Stimulated activated CD8-positive, alpha-beta memory T cell treated with anti-CD3 and anti-CD28 coated beads, Interleukin-7, amount 100 ng/mL, for 48 hours (primary cell): ENCODE results near the gene ARHGAP32.

Experiments used
- DNase-seq, 2 donors: peaks; one replicate each; pipeline ENCODE4 v3.0.0-alpha.2; 2020; ENCODE audit warnings: low read depth in 1 of 2; ENCODE audit errors: extremely low read depth in 1 of 2

The ARHGAP32 gene

GRCh38 chr11:129117595-129118350 lies 74.4 kb downstream of the ARHGAP32 start:
- DNase-seq: no peak

GRCh38 chr11:129115652-129116586 lies 76.2 kb downstream of the ARHGAP32 start:
- no peak for DNase-seq

GRCh38 chr11:129109701-129110100 lies 82.4 kb downstream of the ARHGAP32 start:
- DNase-seq: no peak

GRCh38 chr11:129106788-129107187 lies 85.3 kb downstream of the ARHGAP32 start:
- no peak for DNase-seq

- no peak for DNase-seq
Measured at GRCh38 chr11:129102756-129103155, 89.4 kb downstream of the ARHGAP32 start.

- DNase-seq: no peak
Measured at GRCh38 chr11:129102225-129102624, 89.9 kb downstream of the ARHGAP32 start.

GRCh38 chr11:129093283-129093682 lies 98.8 kb downstream of the ARHGAP32 start:
- DNase-seq: no peak

- DNase-seq: no peak
Measured at GRCh38 chr11:129090056-129090455, 102.1 kb downstream of the ARHGAP32 start.

- no peak for DNase-seq
Measured at GRCh38 chr11:129089279-129089678, 102.8 kb downstream of the ARHGAP32 start.

- DNase-seq: no peak
Measured at GRCh38 chr11:129086976-129087375, 105.1 kb downstream of the ARHGAP32 start.

GRCh38 chr11:129077191-129077590 lies 114.9 kb downstream of the ARHGAP32 start:
- DNase-seq: no peak

GRCh38 chr11:129075757-129076156 lies 116.4 kb downstream of the ARHGAP32 start:
- DNase-seq: no peak

- no peak for DNase-seq
Measured at GRCh38 chr11:129067454-129067853, 124.7 kb downstream of the ARHGAP32 start.

- DNase-seq: no peak
Measured at GRCh38 chr11:129066229-129066628, 125.9 kb downstream of the ARHGAP32 start.

- no peak for DNase-seq
Measured at GRCh38 chr11:129063118-129063517, 129.0 kb downstream of the ARHGAP32 start.

GRCh38 chr11:129061492-129062230 lies 130.5 kb downstream of the ARHGAP32 start:
- no peak for DNase-seq

GRCh38 chr11:129056916-129057315 lies 135.2 kb downstream of the ARHGAP32 start:
- no peak for DNase-seq

GRCh38 chr11:129055196-129055595 lies 136.9 kb downstream of the ARHGAP32 start:
- no peak for DNase-seq

- no peak for DNase-seq
Measured at GRCh38 chr11:129048911-129049310, 143.2 kb downstream of the ARHGAP32 start.

- DNase-seq: no peak
Measured at GRCh38 chr11:129045150-129045549, 147.0 kb downstream of the ARHGAP32 start.

GRCh38 chr11:129042503-129042902 lies 149.6 kb downstream of the ARHGAP32 start:
- DNase-seq: no peak
